Left lobe of liver (tissue), 2 donors: ENCODE data around the gene FMR1. TPM values are rescaled to one million over a fixed set of nuclear protein-coding genes. Genes with fewer than 3 reads are reported as not detected.

Experiments
- ATAC-seq: fragments of 200-7000 bp; cut with Tn5 transposase; one replicate; pipeline ENCODE4 v1.9.1; 2020; ENCODE audit warnings: mild to moderate bottlenecking, moderate library complexity
- DNase-seq: peaks from one replicate; pipeline ENCODE4 v3.0.0-alpha.2; 2020; ENCODE audit warnings: low spot score
- total RNA-seq: library from RNA; stranded (reverse); gene quantifications from one replicate; pipeline ENCODE4 v1.2.1, GENCODE V29; 2021
- donor health status: DM: no; HTN: no; CAD: no; lungs with moderate emphysema.
- donor health status: DM: no; HTN: yes; CAD: no.

The FMR1 gene
- 20.0 TPM for total RNA-seq

- DNase-seq = peak; percentile 95
- ATAC-seq = peak; percentile 88
Measured at GRCh38 chrX:147911192-147912022, at the start of gene FMR1. FMR1 (plus strand) TSS chrX:147911919; CDS start chrX:147912180, 261 bp downstream.

DNA sequence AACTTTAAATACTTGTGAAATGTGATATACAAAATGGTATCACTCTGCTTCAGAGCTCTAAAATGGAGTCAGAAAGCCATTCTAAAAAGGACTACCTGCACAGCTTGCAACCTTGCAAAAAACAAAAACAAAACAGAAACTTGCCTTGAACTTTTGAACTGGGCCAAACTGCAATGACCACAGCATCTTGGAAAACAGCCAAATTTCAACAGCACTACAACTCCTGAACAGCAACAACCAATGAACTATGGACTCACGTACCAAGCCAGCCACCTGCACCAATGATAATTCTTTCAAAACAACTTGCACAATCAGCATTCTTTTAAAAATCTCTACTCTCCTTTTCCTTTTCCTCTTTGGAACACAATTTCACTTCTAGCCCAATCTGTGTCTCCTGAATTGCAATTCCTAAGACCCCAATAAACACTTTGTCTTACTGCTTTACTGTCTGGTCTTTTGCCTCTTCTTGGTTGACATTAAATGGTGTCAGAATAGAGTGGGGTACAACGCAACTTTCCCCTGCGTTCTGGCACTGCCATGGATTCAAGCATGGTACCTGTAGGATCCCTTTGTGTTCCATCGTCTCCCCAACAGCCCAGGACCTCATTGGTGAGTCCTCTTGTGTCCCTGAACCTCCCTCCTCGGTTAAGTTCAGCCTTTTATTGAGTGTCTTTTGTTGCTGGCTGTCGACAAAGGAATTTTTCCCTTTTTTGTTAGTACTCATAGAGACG lies 35.7 kb upstream of the FMR1 start:
- peak; percentile 66 for DNase-seq
- ATAC-seq = peak; percentile 72

- ATAC-seq = peak; percentile 70
Measured at GRCh38 chrX:147876849-147877646, 34.7 kb upstream of the FMR1 start.

DNA sequence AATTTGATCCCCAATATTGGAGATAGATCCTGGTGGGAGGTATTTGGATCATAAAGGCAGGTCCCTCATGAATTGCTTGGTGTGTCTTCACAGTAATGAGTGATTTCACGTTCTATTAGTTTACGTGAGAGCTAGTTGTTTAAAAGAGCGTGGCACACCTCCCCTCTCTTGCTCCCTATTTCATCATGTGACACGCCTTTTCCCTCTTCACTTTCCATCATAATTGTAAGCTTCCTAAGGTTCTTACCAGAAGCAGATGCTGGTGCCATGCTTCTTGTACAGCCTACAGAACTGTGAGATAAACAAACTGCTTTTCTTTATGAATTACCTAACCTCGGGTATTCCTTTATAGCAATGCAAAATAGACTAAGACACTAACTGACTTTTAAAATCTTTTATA lies 34.0 kb upstream of the FMR1 start:
- ATAC-seq = peak; percentile 60
- no peak for DNase-seq

More at GRCh38 chrX:147876849-147877646, 34.7 kb upstream of the FMR1 start:
- no peak for DNase-seq

DNA sequence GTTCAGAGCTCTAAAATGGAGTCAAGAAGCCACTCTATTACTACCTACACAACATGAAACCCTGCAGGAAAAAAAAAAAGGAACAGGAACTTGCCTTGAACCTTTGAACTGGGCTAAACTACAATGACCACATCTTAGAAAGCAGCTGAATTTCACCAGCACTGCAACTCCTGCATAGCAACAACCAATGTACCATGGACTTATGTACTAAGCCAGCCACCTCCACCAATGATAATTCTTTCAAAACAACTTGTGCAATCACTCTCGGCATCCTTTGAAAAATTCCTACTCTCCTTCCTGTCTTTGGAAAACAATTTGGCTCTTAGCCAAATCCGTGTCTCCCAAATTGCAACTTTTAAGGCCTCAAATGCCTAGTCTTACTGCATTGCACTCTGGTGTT lies 26.8 kb upstream of the FMR1 start:
- peak; percentile 91 for ATAC-seq
- peak; percentile 51 for DNase-seq

- DNase-seq (no peak), ATAC-seq (peak; percentile 61)
Measured at GRCh38 chrX:147890756-147891155, 21.0 kb upstream of the FMR1 start.

DNA sequence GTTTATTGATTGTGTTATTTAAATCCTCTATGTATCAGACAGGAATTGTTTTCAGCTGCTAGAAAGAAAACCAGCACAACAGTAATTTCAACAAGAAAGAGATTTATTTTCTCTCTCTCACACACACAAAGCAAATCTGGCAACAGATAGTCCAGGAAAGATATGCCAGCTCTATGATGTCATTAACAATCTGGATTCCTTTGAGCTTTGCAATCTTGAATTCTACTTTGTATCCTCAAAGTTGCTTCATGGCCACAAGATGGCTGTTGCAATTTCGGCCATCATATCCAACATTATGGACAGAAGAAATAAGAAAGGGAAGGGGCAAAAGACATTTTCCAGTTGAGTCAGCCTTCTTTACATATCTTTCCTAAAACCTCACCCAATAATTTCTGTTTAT lies 19.8 kb upstream of the FMR1 start:
- ATAC-seq (no peak), DNase-seq (no peak)

DNA sequence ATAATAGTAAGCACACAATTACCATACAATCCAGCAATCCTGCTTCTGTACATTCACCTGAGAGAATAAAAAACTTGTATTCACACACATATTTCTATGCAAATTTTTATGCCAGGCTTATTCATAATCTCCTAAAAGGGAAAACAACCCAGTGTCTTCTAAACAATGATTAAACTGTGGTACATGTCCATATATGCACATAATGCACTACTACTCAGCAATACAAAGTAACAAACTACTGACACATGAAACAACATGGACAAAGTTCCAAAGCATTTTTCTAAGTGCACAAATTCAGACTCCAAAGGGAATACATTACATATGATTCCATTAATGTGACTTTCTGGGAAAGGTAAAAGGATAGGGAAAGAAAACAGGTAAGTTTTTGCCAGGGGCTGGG lies 18.0 kb upstream of the FMR1 start:
- DNase-seq (no peak), ATAC-seq (no peak)

DNA sequence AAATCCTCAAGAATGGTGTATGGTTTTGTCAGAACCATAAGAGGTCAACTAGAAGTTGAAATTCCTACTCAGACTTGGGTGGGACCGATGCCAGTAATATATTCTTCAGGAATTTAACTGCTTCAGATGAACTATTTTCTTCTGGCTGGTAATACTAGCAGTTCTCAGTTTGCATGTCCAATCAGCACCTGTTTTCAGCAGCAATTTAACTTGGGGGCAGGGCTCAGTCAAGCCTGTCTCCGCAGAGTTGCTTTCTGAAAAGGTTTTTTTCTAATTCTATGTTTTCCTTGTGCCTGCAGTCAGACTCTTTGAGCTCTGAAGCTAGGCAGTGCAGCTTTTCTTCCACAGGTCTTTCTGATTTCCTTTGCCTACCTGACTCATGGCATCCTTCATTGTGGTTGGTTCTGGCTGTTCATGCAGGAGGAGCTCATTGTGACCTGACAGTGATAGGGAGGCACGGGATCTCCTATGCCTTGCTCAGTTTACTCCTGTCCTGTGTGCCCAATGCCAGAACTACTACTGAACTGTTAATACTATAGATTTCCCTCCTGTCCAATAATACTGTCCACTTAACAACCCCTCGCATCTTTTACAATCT lies 17.3 kb upstream of the FMR1 start:
- ATAC-seq = no peak
- DNase-seq = no peak

DNA sequence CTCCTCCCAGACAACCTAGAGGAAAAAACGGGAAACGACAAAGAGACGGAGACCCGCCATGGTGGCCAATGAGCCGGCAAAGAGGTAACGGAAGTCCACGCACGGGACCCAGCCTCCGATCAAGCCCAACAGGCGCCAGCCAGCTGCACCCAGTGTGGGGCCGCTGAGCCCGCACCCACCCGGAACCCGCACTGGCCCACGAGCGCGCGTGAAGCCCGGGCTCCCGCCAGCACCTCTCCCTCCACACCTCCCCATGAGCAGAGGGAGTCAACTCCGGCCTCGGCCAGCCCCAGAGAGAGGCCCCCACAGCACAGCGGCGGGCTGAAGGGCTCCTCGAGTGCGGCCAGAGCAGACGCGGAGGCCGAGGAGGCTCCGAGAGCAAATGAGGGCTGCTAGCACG lies 14.6 kb upstream of the FMR1 start:
- DNase-seq (no peak), ATAC-seq (no peak)

- DNase-seq (no peak), ATAC-seq (peak; percentile 30)
Measured at GRCh38 chrX:147898951-147899350, 12.8 kb upstream of the FMR1 start.

DNA sequence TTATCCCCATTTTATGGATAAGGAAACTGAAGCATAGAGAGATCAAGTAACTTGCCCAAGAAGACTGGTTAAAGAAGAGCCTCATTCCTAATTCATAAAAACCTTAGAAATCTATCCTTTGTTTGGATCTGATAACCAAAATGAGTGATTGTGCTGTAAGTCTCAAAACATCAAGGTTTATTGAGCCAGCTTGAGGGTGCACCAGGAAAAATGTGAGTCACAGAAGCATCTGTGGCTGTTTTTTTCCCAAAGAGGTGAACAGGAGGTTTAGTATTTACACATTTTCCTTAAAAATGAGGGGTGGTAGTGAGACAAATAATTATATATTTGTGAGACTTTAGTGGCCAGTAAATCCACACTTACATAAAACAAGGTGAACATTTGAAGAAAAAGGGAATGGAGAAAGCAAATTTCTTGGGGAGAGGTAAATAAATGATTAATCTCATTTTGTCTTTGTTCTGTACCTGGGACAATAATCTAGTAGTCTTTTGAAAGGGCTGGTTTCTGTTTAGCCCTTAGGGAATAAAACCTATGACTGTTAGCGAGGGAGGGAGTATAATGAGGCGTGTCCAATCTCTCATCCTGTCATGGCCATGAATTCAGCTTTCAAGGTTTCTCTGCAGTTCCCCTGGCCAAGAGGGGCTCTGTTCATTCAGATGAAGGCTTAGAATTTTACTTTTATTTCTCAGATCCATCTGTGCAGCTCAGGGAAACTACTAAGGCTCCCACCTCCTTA lies 12.2 kb upstream of the FMR1 start:
- DNase-seq = no peak
- ATAC-seq = no peak

DNA sequence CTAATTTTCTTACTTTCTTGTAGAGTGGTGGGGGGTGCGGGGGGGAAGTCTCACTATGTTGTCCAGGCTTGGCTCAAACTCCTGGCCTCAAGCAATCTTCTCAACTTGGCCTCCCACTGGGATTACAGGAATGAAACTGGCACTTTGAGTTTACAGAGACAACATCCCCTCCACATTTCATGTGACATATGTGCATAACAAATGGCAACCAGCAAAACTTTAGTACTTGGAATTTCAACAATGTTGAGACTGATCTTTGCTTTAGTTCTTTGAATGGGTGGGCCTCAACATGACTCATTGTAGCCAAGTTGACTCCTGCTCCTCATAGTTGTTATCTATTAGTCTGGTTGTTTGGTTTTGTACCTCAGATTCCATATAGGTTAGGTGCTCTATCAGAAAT lies 11.4 kb upstream of the FMR1 start:
- DNase-seq = no peak

DNA sequence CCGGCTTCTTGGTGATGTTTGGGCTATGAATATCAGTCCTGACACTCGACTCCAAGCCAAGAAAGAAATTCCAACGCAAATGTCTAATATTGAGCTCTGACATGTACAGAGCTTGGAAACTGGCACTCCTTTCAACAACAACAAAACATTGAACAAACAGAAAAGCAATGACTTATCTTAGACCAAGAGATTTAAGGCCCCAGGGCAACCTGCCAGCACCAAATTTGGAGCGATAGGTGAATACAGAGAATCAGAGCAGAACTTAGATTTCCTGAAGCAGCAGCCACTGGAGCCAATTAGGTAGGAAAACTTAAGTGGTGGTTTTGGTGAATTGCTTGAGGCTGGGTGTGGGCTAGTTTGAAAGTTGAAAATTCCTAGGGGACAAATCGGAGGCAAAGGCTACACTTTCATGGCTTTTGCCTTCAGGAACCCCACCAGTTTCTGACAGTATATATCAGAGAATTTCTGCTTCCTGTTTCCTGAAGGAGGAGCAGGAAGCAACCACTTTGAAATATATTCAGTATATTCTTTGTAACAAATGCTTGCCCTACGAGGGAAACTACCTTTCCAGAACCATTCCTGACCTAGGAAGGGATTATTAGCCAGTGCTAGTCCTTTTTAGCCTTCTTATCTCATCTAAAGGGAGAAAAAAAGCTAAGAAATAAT lies 10.1 kb upstream of the FMR1 start:
- no peak for DNase-seq

More for the DNA sequence above, 11.4 kb upstream of the FMR1 start:
- no peak for ATAC-seq

DNA sequence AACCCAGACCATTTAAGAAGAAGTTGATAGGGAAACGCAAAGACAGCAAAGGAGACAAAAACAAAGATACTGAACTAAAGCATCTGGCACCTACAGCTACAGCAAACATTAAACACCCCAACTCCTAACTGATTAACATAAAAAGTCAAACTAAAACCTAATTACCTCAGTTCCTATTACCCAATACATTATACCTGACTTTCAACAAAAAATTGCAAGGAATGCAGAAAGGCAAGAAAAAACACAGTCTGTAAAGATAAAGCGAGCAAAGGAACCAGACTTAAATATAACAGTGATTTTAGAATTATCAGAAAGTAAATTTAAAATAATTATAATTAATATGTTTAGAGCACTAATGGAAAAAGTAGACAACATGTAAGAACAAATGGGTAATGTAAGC lies 9.4 kb upstream of the FMR1 start:
- DNase-seq (no peak), ATAC-seq (no peak)

More for the DNA sequence above, 10.1 kb upstream of the FMR1 start:
- ATAC-seq = no peak

GRCh38 chrX:147908106-147908505 lies 3.6 kb upstream of the FMR1 start:
- DNase-seq = no peak
- no peak for ATAC-seq

DNA sequence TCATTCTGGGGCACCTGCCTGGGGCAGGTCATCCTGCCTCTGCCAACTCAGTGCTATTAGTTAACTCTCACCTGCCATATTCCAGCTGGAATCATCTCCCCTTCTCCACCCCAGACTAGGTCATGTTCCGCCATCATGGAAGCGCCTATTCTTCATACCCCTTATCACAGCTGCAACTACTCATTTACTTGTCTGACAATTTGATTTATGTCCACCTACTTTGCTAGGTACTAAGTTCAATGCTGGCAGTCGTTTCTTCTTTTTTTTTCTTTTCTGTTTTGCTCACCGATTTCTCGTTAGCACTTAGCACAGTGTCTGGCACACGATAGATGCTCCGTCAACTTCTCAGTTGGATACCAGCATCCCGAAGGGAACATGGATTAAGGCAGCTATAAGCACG lies 1.1 kb upstream of the FMR1 start:
- DNase-seq = no peak
- ATAC-seq = no peak

GRCh38 chrX:147912093-147912801 lies 528 bp downstream of the FMR1 start:
- ATAC-seq = peak; percentile 41
- peak; percentile 46 for DNase-seq

DNA sequence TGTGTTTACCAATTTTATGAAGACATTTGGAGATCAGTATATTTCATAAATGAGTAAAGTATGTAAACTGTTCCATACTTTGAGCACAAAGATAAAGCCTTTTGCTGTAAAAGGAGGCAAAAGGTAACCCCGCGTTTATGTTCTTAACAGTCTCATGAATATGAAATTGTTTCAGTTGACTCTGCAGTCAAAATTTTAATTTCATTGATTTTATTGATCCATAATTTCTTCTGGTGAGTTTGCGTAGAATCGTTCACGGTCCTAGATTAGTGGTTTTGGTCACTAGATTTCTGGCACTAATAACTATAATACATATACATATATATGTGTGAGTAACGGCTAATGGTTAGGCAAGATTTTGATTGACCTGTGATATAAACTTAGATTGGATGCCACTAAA lies 1.9 kb downstream of the FMR1 start:
- ATAC-seq (no peak), DNase-seq (no peak)
